ENCODE data around the gene MAD2L2.

DNA sequence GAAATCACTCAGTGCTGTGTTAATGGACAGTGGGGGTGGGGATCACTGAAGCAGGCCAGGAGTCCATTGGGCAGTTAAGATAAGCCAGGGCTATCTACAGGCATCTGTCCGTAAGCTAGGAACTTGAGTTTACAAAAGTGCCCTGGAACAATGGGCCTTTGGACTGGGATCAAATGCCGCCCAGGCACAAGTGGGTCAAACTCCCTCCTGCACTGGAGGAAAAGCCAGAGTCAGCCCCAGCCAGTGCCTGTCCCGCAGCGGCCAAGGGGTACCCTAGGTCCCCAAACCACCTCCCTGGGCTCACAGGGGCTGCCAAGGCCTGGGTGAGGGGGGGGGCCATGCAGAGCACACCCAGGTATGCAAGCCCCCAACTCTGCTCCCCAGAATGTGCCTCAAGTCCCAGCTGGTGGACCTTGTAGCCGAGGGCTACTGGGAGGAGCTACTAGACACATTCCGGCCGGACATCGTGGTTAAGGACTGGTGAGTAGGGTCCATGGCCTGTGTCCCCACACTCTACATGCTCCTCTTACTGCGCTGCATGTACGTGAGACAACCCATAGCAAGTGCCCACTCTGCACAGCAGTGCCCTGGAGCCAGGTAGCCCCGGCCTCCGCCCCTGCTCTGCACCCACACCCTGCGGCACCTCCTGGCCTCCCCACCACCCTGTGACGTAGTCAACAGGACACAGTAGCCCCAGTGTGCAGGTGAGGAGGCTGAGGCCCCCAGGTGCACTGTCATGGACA is 9.2 kb downstream of the MAD2L2 start:
- TF ChIP-seq, protein P1, sequence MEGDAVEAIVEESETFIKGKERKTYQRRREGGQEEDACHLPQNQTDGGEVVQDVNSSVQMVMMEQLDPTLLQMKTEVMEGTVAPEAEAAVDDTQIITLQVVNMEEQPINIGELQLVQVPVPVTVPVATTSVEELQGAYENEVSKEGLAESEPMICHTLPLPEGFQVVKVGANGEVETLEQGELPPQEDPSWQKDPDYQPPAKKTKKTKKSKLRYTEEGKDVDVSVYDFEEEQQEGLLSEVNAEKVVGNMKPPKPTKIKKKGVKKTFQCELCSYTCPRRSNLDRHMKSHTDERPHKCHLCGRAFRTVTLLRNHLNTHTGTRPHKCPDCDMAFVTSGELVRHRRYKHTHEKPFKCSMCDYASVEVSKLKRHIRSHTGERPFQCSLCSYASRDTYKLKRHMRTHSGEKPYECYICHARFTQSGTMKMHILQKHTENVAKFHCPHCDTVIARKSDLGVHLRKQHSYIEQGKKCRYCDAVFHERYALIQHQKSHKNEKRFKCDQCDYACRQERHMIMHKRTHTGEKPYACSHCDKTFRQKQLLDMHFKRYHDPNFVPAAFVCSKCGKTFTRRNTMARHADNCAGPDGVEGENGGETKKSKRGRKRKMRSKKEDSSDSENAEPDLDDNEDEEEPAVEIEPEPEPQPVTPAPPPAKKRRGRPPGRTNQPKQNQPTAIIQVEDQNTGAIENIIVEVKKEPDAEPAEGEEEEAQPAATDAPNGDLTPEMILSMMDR (IDR thresholded peaks at IDR 0.05), result no peak
- TF ChIP-seq POLR2A (IDR thresholded peaks at IDR 0.05), result no peak
